Osteoblast (primary cell): ENCODE data around the gene PPP1R8. TPM values are rescaled to one million over a fixed set of nuclear protein-coding genes. Genes with fewer than 3 reads are reported as not detected.

ENCODE experiments used
- DNase-seq: peaks from one replicate; pipeline ENCODE4 v3.0.0; 2011; ENCODE audit warnings: low spot score, mixed read lengths; ENCODE audit not compliant: insufficient read length; ENCODE audit errors: missing footprints
- H2AFZ ChIP-seq: 2 replicates; pipeline ENCODE4 v1.6.0; 2011; ENCODE audit warnings: mild to moderate bottlenecking, low read length
- H3K27ac ChIP-seq: 2 replicates; pipeline ENCODE4 v1.5.1; 2011; ENCODE audit warnings: mild to moderate bottlenecking, low read depth, low read length, moderate library complexity
- H3K27me3 ChIP-seq: 2 replicates; pipeline ENCODE4 v1.6.0; 2012; ENCODE audit warnings: mild to moderate bottlenecking, control low read depth, inconsistent platforms, low read length, moderate library complexity; ENCODE audit not compliant: insufficient read depth
- H3K36me3 ChIP-seq: 2 replicates; pipeline ENCODE4 v1.5.1; 2011; ENCODE audit warnings: mild to moderate bottlenecking, low read length, control low read depth, moderate library complexity; ENCODE audit not compliant: insufficient read depth
- H3K4me1 ChIP-seq: 2 replicates; pipeline ENCODE4 v1.5.1; 2011; ENCODE audit warnings: mild to moderate bottlenecking, low read length, control low read depth, moderate library complexity; ENCODE audit not compliant: insufficient read depth
- H3K4me2 ChIP-seq: 2 replicates; pipeline ENCODE4 v1.6.0; 2011; ENCODE audit warnings: mild to moderate bottlenecking, low read length; ENCODE audit not compliant: insufficient read depth
- H3K4me3 ChIP-seq: fragments of 200-600 bp; sonication (generic); 3 replicates; pipeline ENCODE4 v1.5.1; 2012; ENCODE audit warnings: mild to moderate bottlenecking, low read length, inconsistent platforms; ENCODE audit not compliant: insufficient read depth
- H3K79me2 ChIP-seq: 2 replicates; pipeline ENCODE4 v1.6.0; 2012; ENCODE audit warnings: mild to moderate bottlenecking, low read length, control low read depth, inconsistent platforms; ENCODE audit not compliant: insufficient read depth
- H3K9me3 ChIP-seq: 2 replicates; pipeline ENCODE4 v1.5.1; 2011; ENCODE audit warnings: low read depth, low read length, control low read depth
- H4K20me1 ChIP-seq: 2 replicates; pipeline ENCODE4 v1.6.0; 2012; ENCODE audit warnings: mild to moderate bottlenecking, low read length, control low read depth; ENCODE audit not compliant: insufficient read depth
- total RNA-seq: library from RNA; depleted of rRNA; stranded (reverse); fragments of >200 nt; gene quantifications from 2 replicates; pipeline ENCODE4 v1.2.3, GENCODE V29; 2012
- TF ChIP-seq, protein P1 (sequence below): IDR thresholded peaks from 2 replicates; pipeline ENCODE4 v1.5.1; 2011; ENCODE audit warnings: mild to moderate bottlenecking, low read depth, low read length, moderate library complexity; ENCODE audit errors: extremely low read depth

PPP1R8 gene
- total RNA-seq, 1 donor: 29.7 TPM

DNA sequence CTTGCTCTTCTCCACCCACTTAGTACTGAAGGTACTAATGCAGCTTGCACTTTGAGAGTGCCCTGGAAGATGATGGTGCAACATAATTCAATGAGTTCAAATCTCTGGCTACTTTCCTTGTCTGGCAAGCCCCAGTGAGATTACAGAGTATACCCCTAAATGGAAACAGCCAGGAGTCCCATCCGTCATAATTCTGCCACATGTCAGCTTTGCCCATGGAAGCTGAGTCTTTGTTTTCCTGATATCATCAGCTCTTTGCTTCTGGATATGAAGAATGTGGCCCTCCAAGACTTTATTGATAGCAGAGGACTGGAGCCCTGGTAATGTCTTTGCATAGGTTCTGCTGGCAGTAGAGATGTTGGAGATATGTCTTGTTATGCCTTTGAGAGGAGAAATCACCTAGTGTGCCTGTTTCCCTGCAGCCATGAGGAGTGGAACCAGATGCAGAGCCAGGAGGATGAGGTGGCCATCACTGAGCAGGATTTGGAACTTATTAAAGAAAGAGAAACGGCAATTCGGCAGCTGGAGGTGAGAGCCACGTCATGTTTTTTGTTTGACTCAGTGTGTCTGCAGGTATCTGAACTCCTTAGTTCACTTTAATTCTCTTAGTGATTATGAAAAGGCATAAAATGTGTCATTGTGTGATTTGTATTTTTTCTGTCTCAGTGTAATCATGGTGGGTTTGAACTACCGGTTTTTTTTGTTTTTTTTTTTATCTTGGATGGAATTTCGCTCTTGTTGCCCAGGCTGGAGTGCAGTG lies 18.7 kb upstream of the PPP1R8 start:
- no peaks in the 10 kb centered on the region for H3K27me3 ChIP-seq
- no peak overlapping the region for H2AFZ ChIP-seq
- no peak overlapping the region for H3K4me2 ChIP-seq
- no peaks in the 10 kb centered on the region for H3K9me3 ChIP-seq
- TF ChIP-seq, protein P1, sequence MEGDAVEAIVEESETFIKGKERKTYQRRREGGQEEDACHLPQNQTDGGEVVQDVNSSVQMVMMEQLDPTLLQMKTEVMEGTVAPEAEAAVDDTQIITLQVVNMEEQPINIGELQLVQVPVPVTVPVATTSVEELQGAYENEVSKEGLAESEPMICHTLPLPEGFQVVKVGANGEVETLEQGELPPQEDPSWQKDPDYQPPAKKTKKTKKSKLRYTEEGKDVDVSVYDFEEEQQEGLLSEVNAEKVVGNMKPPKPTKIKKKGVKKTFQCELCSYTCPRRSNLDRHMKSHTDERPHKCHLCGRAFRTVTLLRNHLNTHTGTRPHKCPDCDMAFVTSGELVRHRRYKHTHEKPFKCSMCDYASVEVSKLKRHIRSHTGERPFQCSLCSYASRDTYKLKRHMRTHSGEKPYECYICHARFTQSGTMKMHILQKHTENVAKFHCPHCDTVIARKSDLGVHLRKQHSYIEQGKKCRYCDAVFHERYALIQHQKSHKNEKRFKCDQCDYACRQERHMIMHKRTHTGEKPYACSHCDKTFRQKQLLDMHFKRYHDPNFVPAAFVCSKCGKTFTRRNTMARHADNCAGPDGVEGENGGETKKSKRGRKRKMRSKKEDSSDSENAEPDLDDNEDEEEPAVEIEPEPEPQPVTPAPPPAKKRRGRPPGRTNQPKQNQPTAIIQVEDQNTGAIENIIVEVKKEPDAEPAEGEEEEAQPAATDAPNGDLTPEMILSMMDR: no peak
- no peak overlapping the region for H3K27ac ChIP-seq
- H3K4me1 ChIP-seq: peaks cover 4% of the 10 kb centered on the region
- H4K20me1 ChIP-seq: no peaks in the 10 kb centered on the region
- H3K79me2 ChIP-seq: no peaks in the 10 kb centered on the region
- no peak overlapping the region for H3K4me3 ChIP-seq
- H3K36me3 ChIP-seq: peaks cover 13% of the 10 kb centered on the region
- DNase-seq: no peak

- Histone ChIP-seq H3K36me3 (peaks cover 53% of the 10 kb centered on the region), H3K79me2 (no peaks in the 10 kb centered on the region), H3K9me3 (no peaks in the 10 kb centered on the region), H2AFZ (no peak overlapping the region), H4K20me1 (no peaks in the 10 kb centered on the region), H3K4me3 (no peak overlapping the region), H3K27me3 (no peaks in the 10 kb centered on the region), H3K4me2 (peak overlapping the region; percentile 63), H3K4me1 (peaks cover 11% of the 10 kb centered on the region), H3K27ac (peak overlapping the region; percentile 78)
- TF ChIP-seq, protein P1: no peak
- DNase-seq: peak; percentile 74
Observed at GRCh38 chr1:27816921-27817630, 13.5 kb upstream of the PPP1R8 start.

GRCh38 chr1:27821761-27822315 lies 8.7 kb upstream of the PPP1R8 start:
- TF ChIP-seq, protein P1: no peak
- H3K27me3 ChIP-seq: no peaks in the 10 kb centered on the region
- H3K36me3 ChIP-seq: peaks cover 55% of the 10 kb centered on the region
- no peaks in the 10 kb centered on the region for H4K20me1 ChIP-seq
- no peaks in the 10 kb centered on the region for H3K79me2 ChIP-seq
- H3K4me1 ChIP-seq: peaks cover 8% of the 10 kb centered on the region
- no peak overlapping the region for H3K4me2 ChIP-seq
- no peak for DNase-seq
- H2AFZ ChIP-seq: no peak overlapping the region
- no peak overlapping the region for H3K27ac ChIP-seq
- H3K9me3 ChIP-seq: no peaks in the 10 kb centered on the region
- no peak overlapping the region for H3K4me3 ChIP-seq

- H3K27ac ChIP-seq: no peak overlapping the region
- H3K36me3 ChIP-seq: peaks cover 43% of the 10 kb centered on the region
- no peaks in the 10 kb centered on the region for H3K4me1 ChIP-seq
- no peaks in the 10 kb centered on the region for H4K20me1 ChIP-seq
- TF ChIP-seq, protein P1: no peak
- no peaks in the 10 kb centered on the region for H3K27me3 ChIP-seq
- no peaks in the 10 kb centered on the region for H3K79me2 ChIP-seq
- H3K9me3 ChIP-seq: no peaks in the 10 kb centered on the region
- no peak overlapping the region for H2AFZ ChIP-seq
- DNase-seq: no peak
- no peak overlapping the region for H3K4me3 ChIP-seq
- no peak overlapping the region for H3K4me2 ChIP-seq
Observed at GRCh38 chr1:27823784-27824183, 6.8 kb upstream of the PPP1R8 start.
